Transverse colon (tissue), 4 donors: Measurements from ENCODE around the gene MAN2A1. TPM values are rescaled to one million over a fixed set of nuclear protein-coding genes. Genes with fewer than 3 reads are reported as not detected.

ENCODE experiments used
- DNase-seq: peaks from one replicate; pipeline ENCODE4 v3.0.0-alpha.2; 2019
- H3K27ac ChIP-seq, 4 donors: fragments of 200-600 bp; sonication (generic); 2 replicates each; pipeline ENCODE4 v1.5.1; 2016 to 2018; ENCODE audit warnings: inconsistent platforms in 4 of 4
- H3K27me3 ChIP-seq: fragments of 200-600 bp; sonication (generic); 2 replicates; pipeline ENCODE4 v1.5.1; 2017; ENCODE audit warnings: inconsistent platforms
- H3K36me3 ChIP-seq, 4 donors: fragments of 200-600 bp; sonication (generic); 2 replicates each; pipeline ENCODE4 v1.5.1; 2017 to 2019; ENCODE audit warnings: inconsistent platforms in 4 of 4
- H3K4me1 ChIP-seq, 4 donors: fragments of 200-600 bp; sonication (generic); 2 replicates each; pipeline ENCODE4 v1.5.1; 2017 to 2020; ENCODE audit warnings: inconsistent platforms in 4 of 4
- H3K4me3 ChIP-seq, 4 donors: fragments of 200-600 bp; sonication (generic); 1 replicate in 1 of 4; 2 replicates in 3 of 4; pipeline versions ENCODE4 v1.5.1 to v1.6.1; 2017 to 2019; ENCODE audit warnings: inconsistent platforms in 4 of 4
- H3K9me3 ChIP-seq, 2 donors: fragments of 200-600 bp; sonication (generic); 2 replicates each; pipeline ENCODE4 v1.5.1; 2017 to 2019; ENCODE audit warnings: inconsistent platforms in 2 of 2
- CTCF ChIP-seq, 5 experiments: fragments of 200-600 bp in 3 of 5; fragments of 450-650 bp in 2 of 5; sonication (generic) in 3 of 5; IDR thresholded peaks; 1 replicate in 2 of 5; 2 replicates in 3 of 5; pipeline ENCODE4 v1.5.1; 2016 to 2017; ENCODE audit warnings: antibody characterized with exemption in 5 of 5, inconsistent platforms in 3 of 5, mild to moderate bottlenecking in 2 of 5, moderate library complexity in 1 of 5
- EP300 ChIP-seq: sonication (generic); formaldehyde crosslinking; IDR thresholded peaks from one replicate; pipeline ENCODE4 v1.6.1; 2017; ENCODE audit warnings: antibody characterized with exemption, low read depth
- POLR2A ChIP-seq: fragments of 450-650 bp; IDR thresholded peaks from one replicate; pipeline ENCODE4 v1.6.1; 2016; ENCODE audit warnings: antibody characterized with exemption, mild to moderate bottlenecking, moderate library complexity
- POLR2AphosphoS5 ChIP-seq, 3 donors: sonication (generic); formaldehyde crosslinking; IDR thresholded peaks; one replicate each; pipeline ENCODE4 v1.6.1; 2016; ENCODE audit warnings: antibody characterized with exemption in 3 of 3
- WGBS, 2 donors: methylation state at CpG; one replicate each; pipeline ENCODE4 v1.1.5; 2018; ENCODE audit warnings: low coverage in 1 of 2; 5-methylcytosine and 5-hydroxymethylcytosine counted together
- in situ Hi-C, 4 donors: fragments of 200-750 bp; cut with MboI; loops; one replicate each; pipeline versions ENCODE4 v1.15.0 to v1.15.1; 2017; ENCODE audit warnings: low sequenced_read_pairs in 3 of 4, low pct_ligation_motif_present in 1 of 4, low pct_unique_long_range_greater_than_20kb in 1 of 4
- intact Hi-C: fragments of 100-400 bp; cut with DNase I; formaldehyde crosslinking; loops from one replicate; pipeline ENCODE4 v1.15.1; 2023; ENCODE audit warnings: low total_unique reads
- total RNA-seq, 4 donors: library from RNA; depleted of rRNA; stranded (reverse); fragments of >200 nt; gene quantifications; one replicate each; pipeline ENCODE4 v1.1.0, GENCODE V29; 2016

MAN2A1 gene
- total RNA-seq, 4 donors from 2014 or later, result 39.2 to 95.3 (median 70.4) TPM

GRCh38 chr5:109898269-109899162 lies 208.8 kb downstream of the MAN2A1 start:
- DNase-seq, result no peak
- no peak for TF ChIP-seq POLR2AphosphoS5 (IDR thresholded peaks at IDR 0.05)
- TF ChIP-seq EP300, result no peak
- Histone ChIP-seq H3K4me3 (no peak overlapping the region), H3K27me3 (no peaks in the 10 kb centered on the region), H3K4me1 (peaks cover 0 to 7% (median 0%) of the 10 kb centered on the region in 4 donors), H3K9me3 (no peaks in the 10 kb centered on the region), H3K27ac (no peak overlapping the region), H3K36me3 (no peaks in the 10 kb centered on the region)
- 69 to 79% methylated on average over 8 to 9 of the region's 9 CpGs for WGBS, 2 donors
- in situ Hi-C loops, result no loop called here
- intact Hi-C loops, result no loop called here

DNA sequence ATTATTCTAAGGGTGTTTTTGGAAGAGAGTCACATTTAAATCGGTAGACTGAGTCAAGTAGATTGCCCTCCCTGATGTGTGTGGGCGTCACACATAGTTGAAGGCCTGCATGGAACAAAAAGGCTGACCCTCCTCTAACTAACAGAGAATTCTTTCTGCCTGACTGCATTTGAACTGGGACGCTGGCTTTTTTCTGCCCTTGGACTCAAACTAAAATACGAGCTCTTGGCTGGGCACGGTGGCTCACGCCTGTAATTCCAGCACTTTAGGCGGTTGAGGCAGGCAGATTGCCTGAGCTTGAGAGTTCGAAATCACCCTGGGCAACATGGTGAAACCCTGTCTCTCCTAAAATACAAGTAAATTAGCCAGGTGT lies 209.4 kb downstream of the MAN2A1 start:
- in situ Hi-C loops, result no loop called here
- DNase-seq, result no peak
- no peaks in the 10 kb centered on the region for H3K27me3 ChIP-seq
- H3K4me3 ChIP-seq, result no peak overlapping the region
- intact Hi-C loops, result no loop called here
- H3K27ac ChIP-seq, result no peak overlapping the region
- TF ChIP-seq POLR2AphosphoS5 (IDR thresholded peaks at IDR 0.05), result no peak
- 60 to 81% methylated on average over 1 to 8 of the region's 8 CpGs for WGBS, 2 donors
- H3K36me3 ChIP-seq, result no peaks in the 10 kb centered on the region
- no peaks in the 10 kb centered on the region for H3K9me3 ChIP-seq
- H3K4me1 ChIP-seq, result peaks cover 0 to 7% (median 0%) of the 10 kb centered on the region in 4 donors

GRCh38 chr5:109900461-109900860 lies 210.7 kb downstream of the MAN2A1 start:
- H3K36me3 ChIP-seq, result no peaks in the 10 kb centered on the region
- intact Hi-C loops, result no loop called here
- in situ Hi-C loops, result no loop called here
- no peaks in the 10 kb centered on the region for H3K27me3 ChIP-seq
- no peak overlapping the region for H3K27ac ChIP-seq
- WGBS, 2 donors, result 95 to 100% methylated on average over 1 to 3 of the region's 3 CpGs
- no peak overlapping the region for H3K4me3 ChIP-seq
- H3K9me3 ChIP-seq, result no peaks in the 10 kb centered on the region
- peaks cover 0 to 7% (median 0%) of the 10 kb centered on the region in 4 donors for H3K4me1 ChIP-seq
- no peak for DNase-seq
- TF ChIP-seq POLR2AphosphoS5 (IDR thresholded peaks at IDR 0.05), result no peak
- no peak for TF ChIP-seq EP300
- TF ChIP-seq POLR2A, result no peak
- TF ChIP-seq CTCF (IDR thresholded peaks at IDR 0.05), result no peak

GRCh38 chr5:109900911-109901627 lies 211.3 kb downstream of the MAN2A1 start:
- H3K4me3 ChIP-seq, result no peak overlapping the region
- TF ChIP-seq POLR2A (no peak), POLR2AphosphoS5 (IDR thresholded peaks at IDR 0.05) (no peak), EP300 (no peak), CTCF (IDR thresholded peaks at IDR 0.05) (no peak)
- intact Hi-C loops (no loop called here), in situ Hi-C loops (no loop called here)
- no peak overlapping the region for H3K27ac ChIP-seq
- no peaks in the 10 kb centered on the region for H3K27me3 ChIP-seq
- H3K4me1 ChIP-seq, result peaks cover 0 to 7% (median 0%) of the 10 kb centered on the region in 4 donors
- DNase-seq, result no peak
- WGBS, 2 donors, result 90% methylated on average over 3 of the region's 3 CpGs; no CpG with 5 or more reads in 1 of the 2 donors
- H3K9me3 ChIP-seq, result no peaks in the 10 kb centered on the region
- no peaks in the 10 kb centered on the region for H3K36me3 ChIP-seq

GRCh38 chr5:109901628-109901981 lies 211.9 kb downstream of the MAN2A1 start:
- in situ Hi-C loops (no loop called here), intact Hi-C loops (no loop called here)
- DNase-seq, result no peak
- H3K27me3 ChIP-seq, result no peaks in the 10 kb centered on the region
- 55 to 67% methylated on average over 1 of the region's 1 CpG for whole genome bisulfite sequencing, 2 donors
- H3K27ac ChIP-seq, result no peak overlapping the region
- peaks cover 0 to 7% (median 0%) of the 10 kb centered on the region in 4 donors for H3K4me1 ChIP-seq
- TF ChIP-seq POLR2AphosphoS5 (IDR thresholded peaks at IDR 0.05) (no peak), CTCF (IDR thresholded peaks at IDR 0.05) (no peak), POLR2A (no peak)
- no peaks in the 10 kb centered on the region for H3K9me3 ChIP-seq
- H3K36me3 ChIP-seq, result no peaks in the 10 kb centered on the region
- H3K4me3 ChIP-seq, result no peak overlapping the region
